Esophagus squamous epithelium (tissue), 5 donors: ENCODE data around the gene CATSPERB. TPM values are rescaled to one million over a fixed set of nuclear protein-coding genes. Genes with fewer than 3 reads are reported as not detected.
"Not testable (repeated sequence)": the region's sequence is repeated elsewhere in the genome, so short reads cannot be mapped to it uniquely, and the experiment has no call there.

ENCODE experiments used
- DNase-seq: peaks from one replicate; lab custom pipeline; 2025; lab: John Stamatoyannopoulos, UW
- H3K27ac ChIP-seq, 4 donors: fragments of 200-600 bp; sonication (generic); one replicate each; pipeline ENCODE4 v1.5.1; 2016 to 2019; ENCODE audit warnings: mild to moderate bottlenecking in 1 of 4
- H3K27me3 ChIP-seq, 4 donors: fragments of 200-600 bp; sonication (generic); 1 replicate in 3 of 4; 2 replicates in 1 of 4; pipeline versions ENCODE4 v1.5.1 to v1.6.0; 2017 to 2021; ENCODE audit warnings: antibody characterized with exemption in 1 of 4
- H3K36me3 ChIP-seq, 3 donors: fragments of 200-600 bp; sonication (generic); one replicate each; pipeline ENCODE4 v1.5.1; 2016 to 2019
- H3K4me1 ChIP-seq, 3 donors: fragments of 200-600 bp; sonication (generic); one replicate each; pipeline ENCODE4 v1.5.1; 2017 to 2019
- H3K4me3 ChIP-seq, 4 donors: fragments of 200-600 bp; sonication (generic); 1 replicate in 3 of 4; 2 replicates in 1 of 4; pipeline ENCODE4 v1.5.1; 2016 to 2019; ENCODE audit warnings: mild to moderate bottlenecking in 2 of 4, moderate library complexity in 1 of 4
- H3K9me3 ChIP-seq, 3 donors: fragments of 200-600 bp; sonication (generic); one replicate each; pipeline ENCODE4 v1.5.1; 2016 to 2019
- POLR2A ChIP-seq, 4 donors: fragments of 450-650 bp; IDR thresholded peaks; one replicate each; pipeline ENCODE4 v1.6.1; 2017; ENCODE audit warnings: antibody characterized with exemption in 4 of 4, mild to moderate bottlenecking in 4 of 4, moderate library complexity in 3 of 4
- WGBS, 2 donors: methylation state at CpG; one replicate each; pipeline ENCODE4 v1.1.5; 2018; 5-methylcytosine and 5-hydroxymethylcytosine counted together
- intact Hi-C: fragments of 100-400 bp; cut with DNase I; formaldehyde crosslinking; loops from one replicate; pipeline ENCODE4 v1.15.0; 2022
- total RNA-seq, 4 donors: library from RNA; depleted of rRNA; stranded (reverse); fragments of >200 nt; gene quantifications; one replicate each; pipeline ENCODE4 v1.1.0, GENCODE V29; 2016
- TF ChIP-seq, protein P1 (sequence below), 6 experiments: fragments of 450-650 bp in 4 of 6; fragments of 200-600 bp in 2 of 6; sonication (generic) in 2 of 6; IDR thresholded peaks; one replicate each; pipeline ENCODE4 v1.5.1; 2016 to 2019; ENCODE audit warnings: antibody characterized with exemption in 6 of 6, mild to moderate bottlenecking in 4 of 6, moderate library complexity in 4 of 6
- donor health status: DM: yes; HTN: yes; CAD: no.

CATSPERB gene
- total RNA-seq, 4 donors from 2014 or later = 0.82 to 1.6 (median 0.99) TPM

DNA sequence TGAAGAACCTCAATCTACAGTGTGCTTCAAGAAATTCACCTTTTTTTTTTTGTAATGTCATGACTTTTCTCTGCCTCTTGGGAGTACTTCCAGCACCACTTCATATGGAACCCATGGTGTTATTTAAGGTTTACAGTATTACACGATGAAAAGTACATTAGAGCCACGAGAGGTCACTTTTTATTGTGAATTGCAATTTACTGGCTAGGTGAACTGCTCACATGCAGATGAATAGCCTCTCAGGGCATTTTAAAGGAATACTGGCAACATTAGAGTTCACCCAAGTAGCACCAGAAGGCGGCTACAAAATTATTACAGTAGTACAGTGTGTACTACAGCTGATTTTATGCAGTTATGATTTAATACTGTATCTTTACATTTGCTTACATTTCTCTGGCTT lies 122.7 kb downstream of the CATSPERB start:
- TF ChIP-seq, protein P1, sequence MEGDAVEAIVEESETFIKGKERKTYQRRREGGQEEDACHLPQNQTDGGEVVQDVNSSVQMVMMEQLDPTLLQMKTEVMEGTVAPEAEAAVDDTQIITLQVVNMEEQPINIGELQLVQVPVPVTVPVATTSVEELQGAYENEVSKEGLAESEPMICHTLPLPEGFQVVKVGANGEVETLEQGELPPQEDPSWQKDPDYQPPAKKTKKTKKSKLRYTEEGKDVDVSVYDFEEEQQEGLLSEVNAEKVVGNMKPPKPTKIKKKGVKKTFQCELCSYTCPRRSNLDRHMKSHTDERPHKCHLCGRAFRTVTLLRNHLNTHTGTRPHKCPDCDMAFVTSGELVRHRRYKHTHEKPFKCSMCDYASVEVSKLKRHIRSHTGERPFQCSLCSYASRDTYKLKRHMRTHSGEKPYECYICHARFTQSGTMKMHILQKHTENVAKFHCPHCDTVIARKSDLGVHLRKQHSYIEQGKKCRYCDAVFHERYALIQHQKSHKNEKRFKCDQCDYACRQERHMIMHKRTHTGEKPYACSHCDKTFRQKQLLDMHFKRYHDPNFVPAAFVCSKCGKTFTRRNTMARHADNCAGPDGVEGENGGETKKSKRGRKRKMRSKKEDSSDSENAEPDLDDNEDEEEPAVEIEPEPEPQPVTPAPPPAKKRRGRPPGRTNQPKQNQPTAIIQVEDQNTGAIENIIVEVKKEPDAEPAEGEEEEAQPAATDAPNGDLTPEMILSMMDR (IDR thresholded peaks at IDR 0.05) = no peak
- TF ChIP-seq POLR2A (IDR thresholded peaks at IDR 0.05) = no peak
- intact Hi-C loops = no loop called here
- Histone ChIP-seq H3K27ac (no peak overlapping the region), H3K9me3 (no peaks in the 10 kb centered on the region), H3K4me3 (no peak overlapping the region), H3K4me1 (peaks cover 0 to 2% (median 0%) of the 10 kb centered on the region in 3 donors), H3K27me3 (no peaks in the 10 kb centered on the region), H3K36me3 (no peaks in the 10 kb centered on the region)
- DNase-seq = no peak
- WGBS, 2 donors = 71% methylated on average over 3 of the region's 3 CpGs

DNA sequence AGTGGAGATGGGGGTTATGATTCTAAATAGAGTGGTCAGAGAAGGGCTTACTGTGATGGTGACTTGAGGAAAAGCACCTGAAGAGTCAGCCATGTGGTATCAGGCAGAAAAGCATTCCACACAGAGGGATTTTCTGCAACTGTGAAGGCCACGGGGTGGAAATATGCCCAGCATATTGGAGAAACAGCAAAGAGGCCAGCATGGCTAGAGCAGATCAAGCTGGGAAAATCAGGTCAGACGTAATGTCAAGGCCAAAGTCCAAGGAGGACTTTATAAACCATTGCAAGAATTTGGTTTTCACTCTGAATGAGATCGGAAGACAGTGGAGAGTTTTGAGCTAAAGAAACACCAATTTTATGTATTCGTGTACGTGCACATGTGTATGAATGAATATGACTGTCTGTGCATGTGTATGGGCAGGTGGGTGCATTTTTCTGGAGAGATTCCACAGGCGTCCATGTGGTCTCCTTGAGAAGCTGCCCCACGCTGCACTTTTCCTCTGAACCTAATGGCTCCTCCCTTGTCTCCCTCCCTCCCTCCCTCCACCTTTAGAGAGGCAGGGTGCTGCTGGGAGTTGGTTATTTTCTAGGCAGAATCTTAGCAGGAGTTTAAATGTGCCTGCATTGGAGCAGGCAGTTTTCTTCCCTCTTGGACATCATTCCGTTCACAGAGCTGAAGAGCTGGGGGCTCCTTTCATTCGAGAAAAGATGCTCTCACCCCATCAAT lies 124.4 kb downstream of the CATSPERB start:
- intact Hi-C loops = no loop called here
- no peak overlapping the region for H3K27ac ChIP-seq
- WGBS, 2 donors = 77 to 78% methylated on average over 9 of the region's 9 CpGs

GRCh38 chr14:91606851-91607250 lies 125.0 kb downstream of the CATSPERB start:
- Histone ChIP-seq H3K4me3 (no peak overlapping the region), H3K36me3 (no peaks in the 10 kb centered on the region), H3K4me1 (no peaks in the 10 kb centered on the region), H3K9me3 (no peaks in the 10 kb centered on the region), H3K27ac (no peak overlapping the region), H3K27me3 (no peaks in the 10 kb centered on the region)
- WGBS, 2 donors = 23 to 43% methylated on average over 2 of the region's 3 CpGs
- intact Hi-C loops = no loop called here
- TF ChIP-seq, protein P1 (IDR thresholded peaks at IDR 0.05) = no peak
- TF ChIP-seq POLR2A (IDR thresholded peaks at IDR 0.05) = no peak
- DNase-seq = no peak

More for the DNA sequence above, 124.4 kb downstream of the CATSPERB start:
- H3K27me3 ChIP-seq = no peaks in the 10 kb centered on the region
- H3K4me1 ChIP-seq = no peaks in the 10 kb centered on the region
- H3K4me3 ChIP-seq = no peak overlapping the region
- no peak for DNase-seq
- no peaks in the 10 kb centered on the region for H3K9me3 ChIP-seq
- H3K36me3 ChIP-seq = no peaks in the 10 kb centered on the region
- no peak for TF ChIP-seq POLR2A (IDR thresholded peaks at IDR 0.05)
- TF ChIP-seq, protein P1 (IDR thresholded peaks at IDR 0.05) = no peak

DNA sequence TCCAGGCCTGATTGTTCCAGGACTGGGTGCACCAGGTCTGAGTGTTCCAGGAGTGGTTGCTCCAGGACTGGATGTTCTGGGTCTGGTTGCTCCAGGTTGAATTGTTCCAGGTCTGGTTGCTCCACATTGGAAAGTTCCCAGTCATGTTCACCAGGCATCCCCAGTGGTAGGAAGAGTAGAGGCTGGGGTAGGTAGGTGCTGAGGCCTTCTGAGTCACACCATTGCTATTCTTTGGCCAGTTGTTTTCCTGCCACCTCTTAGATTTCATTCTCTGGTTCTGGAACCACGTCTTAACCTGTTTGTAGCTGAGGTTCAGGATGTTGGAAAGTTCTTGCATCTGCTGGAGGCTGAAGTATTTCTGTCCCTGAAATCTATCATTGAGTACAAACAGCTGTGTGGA lies 127.3 kb downstream of the CATSPERB start:
- H3K4me1 ChIP-seq, H3K36me3 ChIP-seq, intact Hi-C loops, H3K27ac ChIP-seq, H3K27me3 ChIP-seq, H3K4me3 ChIP-seq, H3K9me3 ChIP-seq, DNase-seq: not testable (repeated sequence)
- 50% methylated on average over 1 of the region's 1 CpG; no CpG with 5 or more reads in 1 of the 2 donors for WGBS, 2 donors

- H3K27ac ChIP-seq = no peak overlapping the region
- intact Hi-C loops = no loop called here
- H3K9me3 ChIP-seq = no peaks in the 10 kb centered on the region
- no peaks in the 10 kb centered on the region for H3K4me1 ChIP-seq
- H3K36me3 ChIP-seq = no peaks in the 10 kb centered on the region
- H3K4me3 ChIP-seq = no peak overlapping the region
- WGBS, 2 donors = 59% methylated on average over 4 of the region's 4 CpGs
- DNase-seq = no peak
- TF ChIP-seq, protein P1 (IDR thresholded peaks at IDR 0.05) = no peak
- TF ChIP-seq POLR2A (IDR thresholded peaks at IDR 0.05) = no peak
- H3K27me3 ChIP-seq = no peaks in the 10 kb centered on the region
Measured at GRCh38 chr14:91599994-91600393, 131.9 kb downstream of the CATSPERB start.
